HL-60 (cell line): Measurements from ENCODE around the gene SKI.

Experiments
- DNase-seq, 2 experiments: peaks; one replicate each; pipeline ENCODE4 v3.0.0-alpha.2; 2010 to 2020; ENCODE audit warnings: low read depth in 1 of 2, low spot score in 1 of 2
- H3K27ac ChIP-seq: fragments of 250-450 bp; sonication (Bioruptor Pico); replicated peaks from 2 replicates; pipeline ENCODE4 v1.5.1; 2020; ENCODE audit warnings: mild to moderate bottlenecking, moderate library complexity
- H3K27me3 ChIP-seq: fragments of 250-450 bp; sonication (Bioruptor Pico); 2 replicates; pipeline ENCODE4 v1.5.1; 2021; ENCODE audit warnings: mild to moderate bottlenecking, moderate library complexity; ENCODE audit not compliant: insufficient read depth, poor library complexity, severe bottlenecking
- H3K4me3 ChIP-seq: replicated peaks from 2 replicates; pipeline ENCODE4 v1.5.1; 2011; ENCODE audit warnings: mild to moderate bottlenecking, control low read depth, low read length; ENCODE audit not compliant: insufficient read depth
- GABPA ChIP-seq: IDR thresholded peaks from 2 replicates; pipeline ENCODE4 v1.6.1; 2012; ENCODE audit warnings: low read depth
- POLR2AphosphoS5 ChIP-seq: IDR thresholded peaks from 2 replicates; pipeline ENCODE4 v1.6.1; 2012; ENCODE audit warnings: low read depth
- SPI1 ChIP-seq: IDR thresholded peaks from 2 replicates; pipeline ENCODE4 v1.6.1; 2012; ENCODE audit warnings: low read depth, mild to moderate bottlenecking, borderline replicate concordance
- TF ChIP-seq, protein P1 (sequence below): IDR thresholded peaks from 2 replicates; pipeline ENCODE4 v1.6.1; 2012; ENCODE audit warnings: low read depth; ENCODE audit not compliant: insufficient replicate concordance
- TF ChIP-seq, protein P2 (sequence below): IDR thresholded peaks from one replicate; pipeline ENCODE4 v1.5.1; 2011; ENCODE audit warnings: low read length, control low read depth, inconsistent platforms; ENCODE audit not compliant: insufficient read depth

SKI gene

DNA sequence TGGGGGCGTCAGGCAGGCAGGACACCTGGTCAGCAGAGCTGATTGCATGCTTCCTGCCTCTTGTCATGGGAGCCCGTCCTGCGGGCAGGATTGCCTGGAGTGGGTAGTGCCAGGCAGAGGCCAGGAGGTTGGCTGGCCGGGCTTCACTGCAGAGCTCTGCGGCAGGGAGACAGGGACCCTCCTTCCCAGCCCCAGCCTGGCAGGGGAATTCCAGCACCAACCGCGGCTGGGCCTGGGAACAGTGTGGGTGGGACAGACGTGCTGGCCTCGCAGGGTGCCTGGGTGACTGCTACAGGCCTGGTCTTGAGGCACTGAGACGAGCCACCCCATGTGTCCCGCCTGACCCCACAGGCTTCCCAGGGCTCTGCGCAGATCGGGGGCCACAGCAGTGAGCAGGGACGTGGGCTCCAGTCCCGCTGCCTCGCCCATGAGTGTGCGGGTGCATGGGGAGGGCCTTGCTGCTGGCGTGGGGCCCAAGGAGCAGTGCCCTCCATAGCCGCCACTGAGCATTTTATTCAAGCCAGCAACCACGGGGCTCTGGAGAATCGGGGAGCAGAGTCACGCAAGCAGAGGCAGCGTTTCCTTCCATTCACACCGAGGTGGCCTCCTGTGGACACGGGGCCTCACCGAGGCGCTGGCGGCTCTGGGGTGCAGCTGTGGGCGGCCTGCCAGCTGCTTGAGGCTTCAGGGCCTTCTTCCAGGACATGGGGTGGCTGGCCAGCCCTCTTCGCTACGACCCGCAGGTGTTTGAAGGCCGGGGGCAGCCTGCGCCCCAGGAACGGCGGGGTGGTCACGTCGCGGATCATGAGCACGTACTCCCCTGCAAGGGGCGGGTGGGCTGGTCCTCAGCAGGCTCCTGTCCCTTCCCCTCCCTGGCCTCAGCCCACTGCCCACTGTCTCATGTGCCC, 92.9 kb downstream of the SKI start:
- no peak overlapping the region for H3K4me3 ChIP-seq
- H3K27me3 ChIP-seq: peaks cover 4% of the 10 kb centered on the region
- no peak overlapping the region for H3K27ac ChIP-seq
- TF ChIP-seq GABPA: no peak
- no peak for TF ChIP-seq SPI1
- TF ChIP-seq, protein P1, sequence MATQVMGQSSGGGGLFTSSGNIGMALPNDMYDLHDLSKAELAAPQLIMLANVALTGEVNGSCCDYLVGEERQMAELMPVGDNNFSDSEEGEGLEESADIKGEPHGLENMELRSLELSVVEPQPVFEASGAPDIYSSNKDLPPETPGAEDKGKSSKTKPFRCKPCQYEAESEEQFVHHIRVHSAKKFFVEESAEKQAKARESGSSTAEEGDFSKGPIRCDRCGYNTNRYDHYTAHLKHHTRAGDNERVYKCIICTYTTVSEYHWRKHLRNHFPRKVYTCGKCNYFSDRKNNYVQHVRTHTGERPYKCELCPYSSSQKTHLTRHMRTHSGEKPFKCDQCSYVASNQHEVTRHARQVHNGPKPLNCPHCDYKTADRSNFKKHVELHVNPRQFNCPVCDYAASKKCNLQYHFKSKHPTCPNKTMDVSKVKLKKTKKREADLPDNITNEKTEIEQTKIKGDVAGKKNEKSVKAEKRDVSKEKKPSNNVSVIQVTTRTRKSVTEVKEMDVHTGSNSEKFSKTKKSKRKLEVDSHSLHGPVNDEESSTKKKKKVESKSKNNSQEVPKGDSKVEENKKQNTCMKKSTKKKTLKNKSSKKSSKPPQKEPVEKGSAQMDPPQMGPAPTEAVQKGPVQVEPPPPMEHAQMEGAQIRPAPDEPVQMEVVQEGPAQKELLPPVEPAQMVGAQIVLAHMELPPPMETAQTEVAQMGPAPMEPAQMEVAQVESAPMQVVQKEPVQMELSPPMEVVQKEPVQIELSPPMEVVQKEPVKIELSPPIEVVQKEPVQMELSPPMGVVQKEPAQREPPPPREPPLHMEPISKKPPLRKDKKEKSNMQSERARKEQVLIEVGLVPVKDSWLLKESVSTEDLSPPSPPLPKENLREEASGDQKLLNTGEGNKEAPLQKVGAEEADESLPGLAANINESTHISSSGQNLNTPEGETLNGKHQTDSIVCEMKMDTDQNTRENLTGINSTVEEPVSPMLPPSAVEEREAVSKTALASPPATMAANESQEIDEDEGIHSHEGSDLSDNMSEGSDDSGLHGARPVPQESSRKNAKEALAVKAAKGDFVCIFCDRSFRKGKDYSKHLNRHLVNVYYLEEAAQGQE: no peak
- no peak for TF ChIP-seq POLR2AphosphoS5
- TF ChIP-seq, protein P2, sequence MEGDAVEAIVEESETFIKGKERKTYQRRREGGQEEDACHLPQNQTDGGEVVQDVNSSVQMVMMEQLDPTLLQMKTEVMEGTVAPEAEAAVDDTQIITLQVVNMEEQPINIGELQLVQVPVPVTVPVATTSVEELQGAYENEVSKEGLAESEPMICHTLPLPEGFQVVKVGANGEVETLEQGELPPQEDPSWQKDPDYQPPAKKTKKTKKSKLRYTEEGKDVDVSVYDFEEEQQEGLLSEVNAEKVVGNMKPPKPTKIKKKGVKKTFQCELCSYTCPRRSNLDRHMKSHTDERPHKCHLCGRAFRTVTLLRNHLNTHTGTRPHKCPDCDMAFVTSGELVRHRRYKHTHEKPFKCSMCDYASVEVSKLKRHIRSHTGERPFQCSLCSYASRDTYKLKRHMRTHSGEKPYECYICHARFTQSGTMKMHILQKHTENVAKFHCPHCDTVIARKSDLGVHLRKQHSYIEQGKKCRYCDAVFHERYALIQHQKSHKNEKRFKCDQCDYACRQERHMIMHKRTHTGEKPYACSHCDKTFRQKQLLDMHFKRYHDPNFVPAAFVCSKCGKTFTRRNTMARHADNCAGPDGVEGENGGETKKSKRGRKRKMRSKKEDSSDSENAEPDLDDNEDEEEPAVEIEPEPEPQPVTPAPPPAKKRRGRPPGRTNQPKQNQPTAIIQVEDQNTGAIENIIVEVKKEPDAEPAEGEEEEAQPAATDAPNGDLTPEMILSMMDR: no peak
- no peak for DNase-seq

DNA sequence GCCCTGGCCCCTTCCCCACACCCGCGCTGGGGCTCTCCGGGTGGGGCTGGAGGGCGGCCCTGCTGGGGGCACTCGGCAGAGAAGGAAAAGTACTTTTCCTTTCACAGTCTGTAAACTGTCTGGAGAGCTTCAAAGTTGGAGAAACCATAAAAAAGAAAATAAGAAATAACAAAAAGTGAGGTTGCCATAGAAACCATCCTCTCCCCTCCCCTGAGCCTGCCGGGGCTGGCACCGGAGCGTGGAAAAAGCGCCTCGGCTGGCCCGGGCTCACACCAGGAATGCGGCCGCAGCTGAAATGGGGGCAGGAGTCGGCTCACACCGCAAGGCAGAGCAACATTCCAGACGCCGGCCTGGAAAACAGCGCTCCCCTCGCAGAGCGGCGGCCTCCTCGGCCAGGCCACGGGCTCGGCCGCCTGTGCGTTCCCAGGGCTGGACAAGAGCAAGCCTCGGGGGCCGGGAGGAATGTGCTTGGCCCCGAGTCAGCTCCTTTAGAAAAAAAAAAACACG, 94.0 kb downstream of the SKI start:
- Histone ChIP-seq H3K4me3 (no peak overlapping the region), H3K27me3 (peaks cover 4% of the 10 kb centered on the region), H3K27ac (no peak overlapping the region)
- TF ChIP-seq GABPA: no peak
- TF ChIP-seq, protein P2: no peak
- TF ChIP-seq POLR2AphosphoS5: no peak
- no peak for TF ChIP-seq SPI1
- TF ChIP-seq, protein P1: no peak
- DNase-seq: no peak

DNA sequence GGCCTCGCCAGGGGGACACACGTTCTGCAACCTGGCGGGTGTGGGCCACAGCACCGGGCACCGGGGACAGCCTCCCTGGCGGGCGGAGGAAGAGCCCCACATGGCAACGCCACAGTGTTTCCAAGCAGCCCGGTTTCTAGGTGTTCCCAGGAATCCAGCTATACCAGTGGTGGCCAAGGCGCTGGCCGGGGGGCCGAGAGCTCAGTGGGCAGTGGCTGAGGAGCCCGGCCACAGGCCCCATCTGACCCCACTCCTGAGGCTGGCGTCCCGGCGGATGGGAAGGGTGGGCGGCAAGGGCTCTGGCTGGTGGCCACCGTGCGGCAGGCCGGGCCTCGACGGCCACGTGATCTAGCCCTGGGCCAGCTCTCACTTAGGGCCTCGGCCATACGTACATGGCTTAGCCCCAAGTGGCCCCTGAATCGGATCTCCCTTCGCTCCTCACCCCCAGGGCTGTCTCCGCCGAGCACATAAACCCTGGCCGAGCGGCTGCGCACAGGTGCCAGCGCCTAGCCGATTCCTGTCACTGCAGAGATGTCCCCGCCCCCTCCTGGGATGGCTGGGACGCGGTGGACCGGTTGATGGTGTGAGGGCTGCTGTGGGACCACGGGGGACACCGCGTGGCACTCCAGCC, 94.6 kb downstream of the SKI start:
- DNase-seq: no peak
- H3K4me3 ChIP-seq: no peak overlapping the region
- peaks cover 4% of the 10 kb centered on the region for H3K27me3 ChIP-seq
- TF ChIP-seq SPI1: no peak
- TF ChIP-seq GABPA: no peak
- TF ChIP-seq, protein P2: no peak
- TF ChIP-seq, protein P1: no peak
- no peak for TF ChIP-seq POLR2AphosphoS5
- H3K27ac ChIP-seq: no peak overlapping the region
